H1 (cell line): Measurements from ENCODE around the gene POU2F1. TPM values are rescaled to one million over a fixed set of nuclear protein-coding genes. Genes with fewer than 3 reads are reported as not detected.

Experiments
- CTBP2 ChIP-seq: IDR thresholded peaks from 2 replicates; pipeline ENCODE4 v1.7.0; 2011; ENCODE audit warnings: borderline replicate concordance, mild to moderate bottlenecking, moderate library complexity, mixed read lengths, low read length; ENCODE audit not compliant: insufficient read depth, insufficient read length
- GTF2F1 ChIP-seq: IDR thresholded peaks from 2 replicates; pipeline ENCODE4 v1.6.1; 2012; ENCODE audit warnings: low read depth, low read length, improper control_type of control experiment, borderline replicate concordance
- KDM5A ChIP-seq: fragments of 200-600 bp; IDR thresholded peaks from 2 replicates; pipeline ENCODE4 v1.7.1; 2012; ENCODE audit warnings: mild to moderate bottlenecking, low read length, inconsistent platforms, mixed read lengths
- POU5F1 ChIP-seq: IDR thresholded peaks from 2 replicates; pipeline ENCODE4 v1.6.1; 2011; ENCODE audit warnings: low read depth, mild to moderate bottlenecking, low read length, moderate library complexity
- RXRA ChIP-seq: IDR thresholded peaks from 2 replicates; pipeline ENCODE4 v1.6.1; 2011; ENCODE audit warnings: low read depth, mild to moderate bottlenecking, low read length, moderate library complexity; ENCODE audit not compliant: insufficient read depth
- SP2 ChIP-seq: IDR thresholded peaks from 2 replicates; pipeline ENCODE4 v1.6.1; 2012; ENCODE audit warnings: mild to moderate bottlenecking, low read length, inconsistent platforms
- SP4 ChIP-seq: IDR thresholded peaks from 2 replicates; pipeline ENCODE4 v1.6.1; 2012; ENCODE audit warnings: low read length, inconsistent platforms
- TEAD4 ChIP-seq: IDR thresholded peaks from 2 replicates; pipeline ENCODE4 v1.6.1; 2012; ENCODE audit warnings: low read depth, low read length, inconsistent platforms, mixed read lengths
- polyA plus RNA-seq, 7 experiments: library from polyadenylated mRNA; depleted of rRNA in 3 of 7; stranded (reverse) in 5 of 7; unstranded in 2 of 7; fragments of >200 nt in 5 of 7; fragments of 200-250 nt in 2 of 7; gene quantifications; 1 replicate in 5 of 7; 2 replicates in 1 of 7; 4 replicates in 1 of 7; pipeline versions ENCODE4 v1.2.1 to v1.2.3, GENCODE V29; 2011 to 2013; ENCODE audit warnings: missing spikeins in 2 of 7, mixed read lengths in 2 of 7
- total RNA-seq: library from RNA; stranded (reverse); fragmentation: NEBNext Ultra II Directional; extraction: Animal tissue kit (Norgen Biotek cat#: 25700); gene quantifications from 2 replicates; pipeline ENCODE4 v1.2.1, GENCODE V29; 2021

Gene POU2F1
- total and polyA plus RNA-seq, 2 of the 8 experiments (the other 6 are each of a cell fraction or from before 2014, with no cell fraction given), result 37.0 to 57.2 TPM

GRCh38 chr1:167278497-167278896 is 57.8 kb downstream of the POU2F1 start (continued):
- TF ChIP-seq RXRA (no peak), POU5F1 (no peak), GTF2F1 (no peak), TEAD4 (no peak), SP4 (no peak), SP2 (no peak), CTBP2 (no peak), KDM5A (no peak)
